GM12878 (cell line): ENCODE measurements around the gene XRRA1. TPM values are rescaled to one million over a fixed set of nuclear protein-coding genes. Genes with fewer than 3 reads are reported as not detected.

Experiments used
- ATAC-seq: fragments of 200-7000 bp; cut with Tn5 transposase; 3 replicates; pipeline ENCODE4 v1.9.1; 2020; ENCODE audit warnings: mild to moderate bottlenecking, moderate library complexity
- BruUV-seq: library from RNA; stranded (reverse); fragments of 400-500 nt; replicated peaks from 2 replicates; lab custom pipeline; 2021; lab: Mats Ljungman, UMichigan
- CTCF ChIA-PET: fragments of 300-600 bp; sonication (Branson Sonifier 250); formaldehyde crosslinking; extraction: SDS; loops from one replicate; lab custom pipeline; 2021; ENCODE audit warnings: inconsistent platforms; lab: Yijun Ruan, JAX
- POLR2A ChIA-PET: fragments of 350-600 bp; formaldehyde crosslinking; extraction: SDS; loops from one replicate; lab custom pipeline; 2021; ENCODE audit warnings: inconsistent platforms; lab: Charles Lee
- RAD21 ChIA-PET: fragments of 300-600 bp; sonication (Branson Sonifier 250); formaldehyde crosslinking; loops from one replicate; lab custom pipeline; 2023; ENCODE audit warnings: antibody characterized with exemption; ENCODE audit not compliant: unreplicated experiment; lab: Charles Lee
- SMC1A ChIA-PET: fragments of 300-600 bp; sonication (Branson Sonifier 250); formaldehyde crosslinking; loops from one replicate; lab custom pipeline; 2023; ENCODE audit not compliant: unreplicated experiment, uncharacterized antibody; lab: Charles Lee
- DNase-seq: peaks from one replicate; pipeline ENCODE4 v3.0.0-alpha.2; 2011; ENCODE audit warnings: low read depth, low spot score
- FAIRE-seq: peaks from 3 replicates; lab custom pipeline; 2011; peaks lifted over from hg19 to GRCh38; lab: Jason Lieb, UNC
- H2AFZ ChIP-seq: 2 replicates; pipeline ENCODE4 v1.6.0; 2011; ENCODE audit warnings: low read depth, low read length, control low read depth; ENCODE audit not compliant: control insufficient read depth
- H3K27ac ChIP-seq: 2 replicates; pipeline ENCODE4 v1.5.1; 2011; ENCODE audit warnings: control low read depth; ENCODE audit not compliant: control insufficient read depth, insufficient read depth
- H3K27me3 ChIP-seq, 2 experiments: replicated peaks in 1 of 2; 2 replicates each; pipeline versions ENCODE4 v1.6.0 to v1.6.1; 2011; ENCODE audit warnings: low read length in 1 of 2; ENCODE audit not compliant: control insufficient read depth in 2 of 2, insufficient read depth in 2 of 2
- H3K36me3 ChIP-seq, 2 experiments: 2 replicates each; pipeline ENCODE4 v1.5.1; 2011; ENCODE audit warnings: low read length in 1 of 2; ENCODE audit not compliant: control insufficient read depth in 2 of 2, insufficient read depth in 2 of 2
- H3K4me1 ChIP-seq: 2 replicates; pipeline ENCODE4 v1.6.1; 2011; ENCODE audit warnings: mild to moderate bottlenecking, low read length, moderate library complexity, mixed read lengths; ENCODE audit not compliant: control insufficient read depth, insufficient read depth
- H3K4me2 ChIP-seq: 2 replicates; pipeline ENCODE4 v1.6.0; 2011; ENCODE audit warnings: control low read depth; ENCODE audit not compliant: control insufficient read depth, insufficient read depth
- H3K4me3 ChIP-seq: fragments of 200-600 bp; sonication (generic); 2 replicates; pipeline ENCODE4 v1.5.1; 2016
- H3K79me2 ChIP-seq: 2 replicates; pipeline ENCODE4 v1.6.0; 2011; ENCODE audit warnings: low read length; ENCODE audit not compliant: control insufficient read depth, insufficient read depth
- H3K9ac ChIP-seq: 2 replicates; pipeline ENCODE4 v1.8.0; 2011; ENCODE audit warnings: low read length, control low read depth, mixed read lengths; ENCODE audit not compliant: control insufficient read depth, insufficient read depth
- H3K9me3 ChIP-seq: replicated peaks from 3 replicates; pipeline ENCODE4 v1.5.1; 2011; ENCODE audit warnings: mild to moderate bottlenecking, low read length; ENCODE audit not compliant: control insufficient read depth, insufficient read depth
- H4K20me1 ChIP-seq: 2 replicates; pipeline ENCODE4 v1.6.0; 2011; ENCODE audit not compliant: control insufficient read depth, insufficient read depth
- EGR1 ChIP-seq, 2 experiments: IDR thresholded peaks; 1 replicate in 1 of 2; 2 replicates in 1 of 2; pipeline ENCODE4 v1.6.1; 2011 to 2012; ENCODE audit warnings: low read depth in 2 of 2, low read length in 2 of 2, borderline replicate concordance in 1 of 2, mild to moderate bottlenecking in 1 of 2, moderate library complexity in 1 of 2
- PKNOX1 ChIP-seq: fragments of 450-650 bp; IDR thresholded peaks from 2 replicates; pipeline ENCODE4 v1.6.1; 2016; ENCODE audit warnings: mild to moderate bottlenecking
- SPI1 ChIP-seq: IDR thresholded peaks from 2 replicates; pipeline ENCODE4 v1.6.1; 2011; ENCODE audit warnings: low read depth, mild to moderate bottlenecking, low read length, moderate library complexity, borderline replicate concordance; ENCODE audit not compliant: insufficient read depth
- WGBS: methylation state at CpG from one replicate; pipeline ENCODE4 v1.1.6; 2016; ENCODE audit warnings: low lambda C conversion rate; ENCODE audit not compliant: insufficient replicate concordance, insufficient coverage; ENCODE audit errors: missing lambda C conversion rate; 5-methylcytosine and 5-hydroxymethylcytosine counted together
- in situ Hi-C: fragments of 300-500 bp; cut with MboI; formaldehyde crosslinking; loops from 9 replicates; pipeline ENCODE4 v1.14.3; 2018; ENCODE audit warnings: mixed read lengths
- intact Hi-C: fragments of 100-400 bp; cut with micrococcal nuclease; formaldehyde crosslinking; loops from one replicate; pipeline ENCODE4 v1.14.2; 2022; ENCODE audit not compliant: unreplicated experiment
- polyA plus RNA-seq, 11 experiments: library from polyadenylated mRNA; depleted of rRNA in 4 of 11; unstranded in 6 of 11; stranded (reverse) in 5 of 11; fragments of >200 nt; fragmentation: Nextera tagmentation in 4 of 11; fragmentation: Illumina TruSeq in 1 of 11; extraction: Ambion mirVana in 4 of 11; extraction: Trizol in 1 of 11; gene quantifications; 1 replicate in 1 of 11; 2 replicates in 10 of 11; pipeline versions ENCODE4 v1.2.1 to v1.2.3, GENCODE V29; 2011 to 2016; ENCODE audit warnings: inconsistent platforms in 2 of 11, missing spikeins in 2 of 11, low read depth in 1 of 11
- total RNA-seq, 4 experiments: library from RNA; depleted of rRNA in 3 of 4; stranded (reverse); fragments of >200 nt in 3 of 4; fragmentation: Illumina TruSeq in 1 of 4; extraction: Trizol in 1 of 4; gene quantifications; 2 replicates each; pipeline versions ENCODE4 v1.2.1 to v1.2.3, GENCODE V29; 2013 to 2021

The XRRA1 gene
- total and polyA plus RNA-seq, 10 of the 15 experiments (the other 5 are each of a cell fraction or from before 2014, with no cell fraction given), result 2.5 to 8.8 (median 4.6) TPM

GRCh38 chr11:74971424-74971823, 22.5 kb upstream of the XRRA1 start:
- Histone ChIP-seq H3K9ac (no peak overlapping the region), H3K27me3 (no peaks in the 10 kb centered on the region), H3K79me2 (peaks cover 17% of the 10 kb centered on the region), H4K20me1 (0 out of 2 replicates have a peak, but pooled peaks cover 2% of the 10 kb centered on the region)
- ChIA-PET CTCF (interaction anchor here (0.7 to 1.2 kb wide), 2 partner anchors 17 to 131 kb away, joined by 3 to 4 read pairs; no protein-coding TSS in a partner anchor), POLR2A (interaction anchor here (0.6 to 1.3 kb wide), 2 partner anchors 10 to 21 kb away, joined by 3 to 4 read pairs; no protein-coding TSS in a partner anchor)
- WGBS, result 100% methylated on average over 6 of the region's 6 CpGs
- no TSS peak for BruUV-seq
- no peak for TF ChIP-seq EGR1 (IDR thresholded peaks at IDR 0.05; ENCODE audit: borderline replicate concordance in 1 of 2, low read depth in 2 of 2, low read length in 2 of 2)
- TF ChIP-seq, all 136 proteins: peak for 0
- no peak overlapping the region for H3K4me3 ChIP-seq
- H3K9me3 ChIP-seq, result no peaks in the 10 kb centered on the region
- DNase-seq (no peak), ATAC-seq (no peak), FAIRE-seq (no peak)
- H3K4me2 ChIP-seq, result no peak overlapping the region
- H3K4me1 ChIP-seq, result no peaks in the 10 kb centered on the region
- no peak overlapping the region for H2AFZ ChIP-seq
- ChIA-PET SMC1A (interaction anchor here (0.6 kb wide), 1 partner anchor 809 kb away, joined by 5 read pairs; no protein-coding TSS in a partner anchor), RAD21 (no interaction called here)
- intact Hi-C loops (no loop called here), in situ Hi-C loops (no loop called here)
- H3K27ac ChIP-seq, result no peak overlapping the region
- H3K36me3 ChIP-seq, result peaks cover 8 to 57% of the 10 kb centered on the region in 2 experiments

GRCh38 chr11:74970852-74971395, 22.0 kb upstream of the XRRA1 start:
- Histone ChIP-seq H3K27me3 (no peaks in the 10 kb centered on the region), H3K9ac (no peak overlapping the region), H4K20me1 (0 out of 2 replicates have a peak, but pooled peaks cover 2% of the 10 kb centered on the region), H3K4me2 (no peak overlapping the region), H3K27ac (no peak overlapping the region), H3K4me3 (no peak overlapping the region), H3K79me2 (peaks cover 20% of the 10 kb centered on the region), H3K4me1 (no peaks in the 10 kb centered on the region), H3K36me3 (peaks cover 8 to 52% of the 10 kb centered on the region in 2 experiments), H2AFZ (no peak overlapping the region), H3K9me3 (no peaks in the 10 kb centered on the region)
- ChIA-PET POLR2A (interaction anchor here (1.3 kb wide), 1 partner anchor 9 kb away, joined by 4 read pairs; no protein-coding TSS in a partner anchor), SMC1A (no interaction called here), RAD21 (no interaction called here), CTCF (no interaction called here)
- no TSS peak for BruUV-seq
- TF ChIP-seq PKNOX1 (no peak), SPI1 (peak; percentile 37; the same call in 1 of the 2 replicates)
- FAIRE-seq (no peak), ATAC-seq (no peak), DNase-seq (no peak)
- WGBS, result 52% methylated on average over 1 of the region's 1 CpG
- intact Hi-C loops (no loop called here), in situ Hi-C loops (no loop called here)
